Measurements from ENCODE around the gene DENND2D. TPM values are rescaled to one million over a fixed set of nuclear protein-coding genes. Genes with fewer than 3 reads are reported as not detected.
A peak's percentile ranks its signal among the peaks of the same experiment; 100 is the strongest.

Gene DENND2D
- total RNA-seq, 4 donors from 2014 or later = 19.5 to 41.7 (median 27.8) TPM

DNA sequence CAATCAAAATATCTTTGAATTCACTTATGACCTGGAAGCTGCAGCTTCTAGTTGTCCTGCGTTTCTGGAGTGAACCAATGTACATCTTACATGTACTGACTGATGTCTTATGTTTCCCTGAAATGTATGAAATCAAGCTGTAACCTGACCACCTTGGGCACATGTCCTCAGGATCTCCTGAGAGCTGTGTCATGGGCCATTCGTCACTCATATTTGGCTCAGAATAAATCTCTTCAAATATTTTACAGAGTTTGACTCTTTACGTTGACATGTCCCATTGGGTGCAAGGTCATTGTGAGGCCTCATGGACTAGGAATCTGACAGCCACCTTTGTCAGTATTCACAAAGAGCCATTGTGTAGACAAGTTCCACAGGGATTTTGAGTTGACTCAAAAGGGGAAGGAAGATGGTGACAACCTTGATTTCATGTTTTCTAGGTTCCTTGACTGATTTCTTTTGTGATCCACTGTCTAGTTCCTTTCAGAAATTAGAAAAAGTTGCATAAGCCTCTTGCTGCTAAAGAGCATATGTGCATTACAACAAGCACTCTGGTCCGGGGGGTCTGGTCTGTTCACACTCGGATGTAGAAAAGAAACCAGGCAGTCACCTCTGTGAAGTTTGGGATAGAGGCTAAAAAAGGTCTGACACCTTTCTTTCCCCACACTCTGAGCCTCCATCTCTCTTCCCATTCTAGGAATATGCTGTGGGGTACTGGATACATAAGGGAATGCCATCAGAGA lies 37.8 kb upstream of the DENND2D start:
- DNase-seq (ENCODE audit: low spot score) = no peak
- TF ChIP-seq, protein P1, sequence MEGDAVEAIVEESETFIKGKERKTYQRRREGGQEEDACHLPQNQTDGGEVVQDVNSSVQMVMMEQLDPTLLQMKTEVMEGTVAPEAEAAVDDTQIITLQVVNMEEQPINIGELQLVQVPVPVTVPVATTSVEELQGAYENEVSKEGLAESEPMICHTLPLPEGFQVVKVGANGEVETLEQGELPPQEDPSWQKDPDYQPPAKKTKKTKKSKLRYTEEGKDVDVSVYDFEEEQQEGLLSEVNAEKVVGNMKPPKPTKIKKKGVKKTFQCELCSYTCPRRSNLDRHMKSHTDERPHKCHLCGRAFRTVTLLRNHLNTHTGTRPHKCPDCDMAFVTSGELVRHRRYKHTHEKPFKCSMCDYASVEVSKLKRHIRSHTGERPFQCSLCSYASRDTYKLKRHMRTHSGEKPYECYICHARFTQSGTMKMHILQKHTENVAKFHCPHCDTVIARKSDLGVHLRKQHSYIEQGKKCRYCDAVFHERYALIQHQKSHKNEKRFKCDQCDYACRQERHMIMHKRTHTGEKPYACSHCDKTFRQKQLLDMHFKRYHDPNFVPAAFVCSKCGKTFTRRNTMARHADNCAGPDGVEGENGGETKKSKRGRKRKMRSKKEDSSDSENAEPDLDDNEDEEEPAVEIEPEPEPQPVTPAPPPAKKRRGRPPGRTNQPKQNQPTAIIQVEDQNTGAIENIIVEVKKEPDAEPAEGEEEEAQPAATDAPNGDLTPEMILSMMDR (IDR thresholded peaks at IDR 0.05) = no peak
- ATAC-seq (ENCODE audit: low FRiP score) = no peak

DNA sequence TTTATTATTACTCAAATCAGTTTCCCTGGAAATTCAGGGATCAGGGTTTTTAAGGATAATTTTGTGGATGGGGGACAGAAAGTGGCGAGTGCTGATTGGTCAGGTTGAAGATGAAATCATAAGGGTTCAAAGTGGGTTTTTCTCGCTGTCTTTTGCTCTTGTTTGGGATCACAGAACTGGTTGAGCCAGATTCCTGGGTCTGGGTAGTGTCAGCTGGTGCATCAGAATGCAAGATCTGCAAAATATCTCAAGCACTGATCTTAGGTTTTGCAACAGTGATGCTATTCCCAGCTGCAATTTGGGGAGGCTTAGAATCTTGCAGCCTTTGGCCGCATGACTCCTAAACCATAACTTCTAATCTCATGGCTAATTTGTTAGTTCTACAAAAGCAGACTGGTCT lies 36.4 kb upstream of the DENND2D start:
- peak; percentile 32 for ATAC-seq (ENCODE audit: low FRiP score)
- DNase-seq (ENCODE audit: low spot score) = no peak
- TF ChIP-seq, protein P1 (IDR thresholded peaks at IDR 0.05) = no peak

DNA sequence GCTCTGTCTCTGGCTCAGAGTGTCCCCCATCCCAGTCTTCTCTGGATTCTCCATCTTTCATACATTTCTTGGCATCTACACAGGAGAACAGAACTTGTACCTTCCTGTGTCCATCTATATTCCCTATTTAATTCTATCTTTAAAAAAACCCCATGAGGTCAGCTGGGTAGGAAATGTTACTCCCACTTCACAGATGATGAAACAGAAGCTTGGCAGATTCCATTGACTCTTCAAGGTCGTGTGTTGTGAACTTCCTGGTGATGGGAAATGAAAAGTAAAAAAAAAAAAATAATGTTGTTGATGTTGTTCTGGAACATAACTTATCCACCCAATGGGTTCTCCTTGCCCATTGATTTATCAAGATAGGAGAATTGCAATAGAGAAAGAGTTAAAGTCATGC lies 35.9 kb upstream of the DENND2D start:
- TF ChIP-seq, protein P1 (IDR thresholded peaks at IDR 0.05) = no peak
- DNase-seq (ENCODE audit: low spot score) (no peak), ATAC-seq (ENCODE audit: low FRiP score) (no peak)

DNA sequence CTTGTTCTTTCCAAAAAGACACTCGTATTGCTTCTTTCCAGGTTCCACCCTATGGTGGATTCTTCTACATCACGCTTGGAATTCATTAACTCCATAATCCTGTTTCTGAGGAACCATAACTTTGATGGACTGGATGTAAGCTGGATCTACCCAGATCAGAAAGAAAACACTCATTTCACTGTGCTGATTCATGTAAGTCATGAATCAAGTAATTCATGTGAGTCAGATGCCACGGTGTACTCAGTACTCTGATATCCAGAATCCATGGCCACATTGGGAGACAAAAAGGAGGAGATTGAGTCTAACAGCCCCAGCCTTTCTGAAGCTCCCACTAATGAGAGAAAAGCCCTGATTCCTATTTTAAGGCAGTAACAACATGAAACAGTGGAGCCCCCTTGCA lies 34.4 kb upstream of the DENND2D start:
- TF ChIP-seq, protein P1 (IDR thresholded peaks at IDR 0.05) = no peak
- DNase-seq (ENCODE audit: low spot score) = no peak
- no peak for ATAC-seq (ENCODE audit: low FRiP score)

DNA sequence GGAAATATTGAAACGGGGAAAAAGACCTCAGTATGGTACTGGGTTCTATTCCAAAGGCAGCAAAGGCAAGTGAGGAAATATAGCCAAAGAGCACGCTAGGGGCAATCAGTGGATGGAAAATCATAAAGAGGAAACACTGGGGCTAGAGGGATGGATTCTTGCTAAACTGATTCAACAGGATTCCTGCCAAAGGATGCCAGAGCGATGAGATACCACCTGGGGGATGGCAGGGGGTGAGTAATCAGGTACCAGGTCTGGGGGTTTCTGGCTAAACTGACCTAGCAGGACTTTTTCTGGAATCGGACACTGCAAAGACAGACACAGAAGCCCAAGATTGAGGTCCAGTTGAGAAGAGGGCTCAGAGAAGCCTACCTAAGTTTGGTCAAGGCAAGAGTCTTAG lies 33.8 kb upstream of the DENND2D start:
- DNase-seq (ENCODE audit: low spot score) (no peak), ATAC-seq (ENCODE audit: low FRiP score) (no peak)
- TF ChIP-seq, protein P1 (IDR thresholded peaks at IDR 0.05) = no peak

DNA sequence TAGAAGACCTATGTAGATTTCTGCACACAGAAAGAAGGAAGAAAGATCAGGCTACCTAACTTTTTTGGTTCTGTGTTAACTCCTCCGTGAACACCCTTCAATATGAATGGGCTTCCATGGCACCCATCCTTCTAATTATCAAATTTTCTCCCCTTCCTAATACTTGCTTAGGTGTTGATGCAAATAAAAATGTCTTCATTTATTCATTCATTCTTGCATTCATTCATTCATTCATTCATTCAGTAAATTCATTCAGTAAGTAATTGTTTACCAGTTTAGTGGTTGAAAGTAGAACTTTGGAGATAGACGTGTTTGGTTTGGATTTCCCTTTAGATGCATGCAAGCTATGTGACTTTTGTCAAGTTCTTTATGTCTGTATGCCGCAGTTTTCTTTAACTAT lies 31.7 kb upstream of the DENND2D start:
- no peak for DNase-seq (ENCODE audit: low spot score)
- ATAC-seq (ENCODE audit: low FRiP score) = no peak
- TF ChIP-seq, protein P1 (IDR thresholded peaks at IDR 0.05) = no peak

DNA sequence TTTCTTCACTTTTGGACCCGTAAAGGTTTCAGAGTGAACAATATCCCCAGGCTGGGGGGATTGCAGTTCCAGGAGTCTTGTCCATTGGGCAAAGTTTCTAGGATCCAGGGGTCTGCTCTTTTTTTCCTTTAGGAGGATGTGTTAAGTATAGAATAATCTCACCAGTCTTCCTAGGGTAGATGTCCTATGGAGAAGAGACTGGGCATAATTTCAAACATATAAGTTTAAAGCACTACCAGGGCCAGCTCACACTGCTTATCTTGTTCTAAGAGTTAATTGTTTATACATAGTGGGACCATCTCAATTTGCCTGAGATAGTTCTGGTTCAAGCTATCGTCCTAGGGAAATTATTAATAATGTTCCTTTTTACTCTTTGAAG lies 28.3 kb upstream of the DENND2D start:
- no peak for DNase-seq (ENCODE audit: low spot score)
- TF ChIP-seq, protein P1 (IDR thresholded peaks at IDR 0.05) = no peak
- no peak for ATAC-seq (ENCODE audit: low FRiP score)
